Gastroesophageal sphincter (tissue), 3 donors: ENCODE results near the gene GJA10.

Experiments
- POLR2A ChIP-seq, 2 donors: fragments of 450-650 bp; IDR thresholded peaks; one replicate each; pipeline ENCODE4 v1.6.1; 2017; ENCODE audit warnings: antibody characterized with exemption in 2 of 2, mild to moderate bottlenecking in 2 of 2, moderate library complexity in 1 of 2
- TF ChIP-seq, protein P1 (sequence below), 4 experiments: fragments of 200-600 bp in 2 of 4; fragments of 450-650 bp in 2 of 4; sonication (generic) in 1 of 4; IDR thresholded peaks; one replicate each; pipeline ENCODE4 v1.5.1; 2017 to 2019; ENCODE audit warnings: antibody characterized with exemption in 4 of 4, mild to moderate bottlenecking in 2 of 4, moderate library complexity in 2 of 4

DNA sequence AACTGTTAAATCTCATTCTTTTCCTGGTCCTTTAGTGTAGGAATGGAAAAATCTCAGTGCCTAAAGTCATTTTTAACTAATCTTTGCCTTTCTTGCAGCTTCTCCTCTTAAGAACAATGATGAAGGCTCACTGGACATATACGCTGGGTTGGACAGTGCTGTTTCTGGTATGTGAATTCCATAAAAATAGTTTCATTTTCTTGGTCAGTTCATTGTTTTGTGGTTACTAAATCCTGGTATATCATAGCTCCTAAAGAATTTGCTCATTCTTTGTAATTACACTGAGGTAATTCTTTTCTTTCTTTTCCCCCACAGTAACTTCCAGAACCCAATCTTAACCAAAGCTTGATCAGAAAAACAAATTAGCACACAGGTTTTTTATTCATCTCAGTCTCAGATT is 41.2 kb upstream of the GJA10 start:
- TF ChIP-seq, protein P1, sequence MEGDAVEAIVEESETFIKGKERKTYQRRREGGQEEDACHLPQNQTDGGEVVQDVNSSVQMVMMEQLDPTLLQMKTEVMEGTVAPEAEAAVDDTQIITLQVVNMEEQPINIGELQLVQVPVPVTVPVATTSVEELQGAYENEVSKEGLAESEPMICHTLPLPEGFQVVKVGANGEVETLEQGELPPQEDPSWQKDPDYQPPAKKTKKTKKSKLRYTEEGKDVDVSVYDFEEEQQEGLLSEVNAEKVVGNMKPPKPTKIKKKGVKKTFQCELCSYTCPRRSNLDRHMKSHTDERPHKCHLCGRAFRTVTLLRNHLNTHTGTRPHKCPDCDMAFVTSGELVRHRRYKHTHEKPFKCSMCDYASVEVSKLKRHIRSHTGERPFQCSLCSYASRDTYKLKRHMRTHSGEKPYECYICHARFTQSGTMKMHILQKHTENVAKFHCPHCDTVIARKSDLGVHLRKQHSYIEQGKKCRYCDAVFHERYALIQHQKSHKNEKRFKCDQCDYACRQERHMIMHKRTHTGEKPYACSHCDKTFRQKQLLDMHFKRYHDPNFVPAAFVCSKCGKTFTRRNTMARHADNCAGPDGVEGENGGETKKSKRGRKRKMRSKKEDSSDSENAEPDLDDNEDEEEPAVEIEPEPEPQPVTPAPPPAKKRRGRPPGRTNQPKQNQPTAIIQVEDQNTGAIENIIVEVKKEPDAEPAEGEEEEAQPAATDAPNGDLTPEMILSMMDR (IDR thresholded peaks at IDR 0.05): no peak
- no peak for TF ChIP-seq POLR2A (IDR thresholded peaks at IDR 0.05)
